22Rv1 (cell line): ENCODE measurements around the gene PODNL1.

Experiments used
- ZFX ChIP-seq: fragments of 450-650 bp; IDR thresholded peaks from 2 replicates; pipeline ENCODE4 v1.6.1; 2017; ENCODE audit warnings: antibody characterized with exemption, borderline replicate concordance
- TF ChIP-seq, protein P1 (sequence below): fragments of 450-650 bp; IDR thresholded peaks from 2 replicates; pipeline ENCODE4 v1.5.1; 2017; ENCODE audit warnings: mild to moderate bottlenecking

DNA sequence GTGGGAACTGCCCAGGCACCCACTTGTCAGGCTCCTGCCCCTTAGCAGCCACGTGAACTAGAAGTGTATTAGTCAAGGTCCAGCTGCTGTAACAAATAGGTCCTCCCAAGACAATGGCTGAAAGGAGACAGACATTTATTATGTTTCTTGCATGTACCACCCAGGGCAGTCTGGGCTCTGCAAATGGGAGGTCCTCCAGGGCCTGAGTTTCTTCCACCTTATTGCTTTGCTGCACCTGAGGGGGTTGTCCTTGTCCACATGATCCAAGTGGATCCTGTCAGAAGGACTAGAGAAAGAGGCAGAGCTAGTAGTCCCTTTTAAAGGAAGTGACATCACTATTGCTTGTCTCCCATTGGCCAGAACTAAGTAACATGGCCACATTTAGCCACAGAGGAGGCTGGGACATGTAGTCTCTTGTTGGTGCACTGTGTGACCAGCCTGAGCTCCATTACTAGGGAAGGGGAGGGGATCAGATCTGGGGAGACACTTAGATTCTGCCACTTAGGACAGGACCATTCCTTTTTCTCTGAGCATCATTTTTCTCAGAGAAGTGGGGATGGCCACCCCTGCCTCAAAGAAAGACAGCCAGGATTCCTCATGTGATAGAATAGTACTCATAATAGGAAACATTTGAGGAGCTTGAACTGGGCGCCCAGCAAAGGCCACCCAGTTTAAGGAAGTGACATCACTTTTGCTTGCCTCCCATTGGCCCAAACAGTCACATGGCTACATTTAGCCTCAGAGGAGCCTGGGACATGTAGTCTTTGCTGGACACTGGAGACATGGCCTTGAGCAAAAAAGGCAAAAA is 17.1 kb downstream of the PODNL1 start:
- TF ChIP-seq, protein P1, sequence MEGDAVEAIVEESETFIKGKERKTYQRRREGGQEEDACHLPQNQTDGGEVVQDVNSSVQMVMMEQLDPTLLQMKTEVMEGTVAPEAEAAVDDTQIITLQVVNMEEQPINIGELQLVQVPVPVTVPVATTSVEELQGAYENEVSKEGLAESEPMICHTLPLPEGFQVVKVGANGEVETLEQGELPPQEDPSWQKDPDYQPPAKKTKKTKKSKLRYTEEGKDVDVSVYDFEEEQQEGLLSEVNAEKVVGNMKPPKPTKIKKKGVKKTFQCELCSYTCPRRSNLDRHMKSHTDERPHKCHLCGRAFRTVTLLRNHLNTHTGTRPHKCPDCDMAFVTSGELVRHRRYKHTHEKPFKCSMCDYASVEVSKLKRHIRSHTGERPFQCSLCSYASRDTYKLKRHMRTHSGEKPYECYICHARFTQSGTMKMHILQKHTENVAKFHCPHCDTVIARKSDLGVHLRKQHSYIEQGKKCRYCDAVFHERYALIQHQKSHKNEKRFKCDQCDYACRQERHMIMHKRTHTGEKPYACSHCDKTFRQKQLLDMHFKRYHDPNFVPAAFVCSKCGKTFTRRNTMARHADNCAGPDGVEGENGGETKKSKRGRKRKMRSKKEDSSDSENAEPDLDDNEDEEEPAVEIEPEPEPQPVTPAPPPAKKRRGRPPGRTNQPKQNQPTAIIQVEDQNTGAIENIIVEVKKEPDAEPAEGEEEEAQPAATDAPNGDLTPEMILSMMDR: no peak
- no peak for TF ChIP-seq ZFX
